Measurements from ENCODE around the gene DIDO1. TPM values are rescaled to one million over a fixed set of nuclear protein-coding genes. Genes with fewer than 3 reads are reported as not detected.

Gene DIDO1
- total RNA-seq (ENCODE audit: low replicate concordance) = 49.7 and 58.1 TPM in 2 replicates
- long read RNA-seq, transcript DIDO1-205 (6 exons, 2,833 nt) = minor isoform, 6 of 79 reads
- long read RNA-seq, transcript DIDO1-202 (6 exons, 2,707 nt) = major isoform, 31 of 79 reads
- long read RNA-seq, partial matches to known transcripts = 19 of 79 reads
- long read RNA-seq, other reads (novel, unspliced or antisense) = 23 of 79 reads

- peak within 1 kb of the TSS; percentile 93 for H3K27ac Mint-ChIP-seq
- H3K4me1 Mint-ChIP-seq (ENCODE audit: unreplicated experiment) = peaks cover 59% of the 10 kb centered on the region
- TF ChIP-seq, protein P1, sequence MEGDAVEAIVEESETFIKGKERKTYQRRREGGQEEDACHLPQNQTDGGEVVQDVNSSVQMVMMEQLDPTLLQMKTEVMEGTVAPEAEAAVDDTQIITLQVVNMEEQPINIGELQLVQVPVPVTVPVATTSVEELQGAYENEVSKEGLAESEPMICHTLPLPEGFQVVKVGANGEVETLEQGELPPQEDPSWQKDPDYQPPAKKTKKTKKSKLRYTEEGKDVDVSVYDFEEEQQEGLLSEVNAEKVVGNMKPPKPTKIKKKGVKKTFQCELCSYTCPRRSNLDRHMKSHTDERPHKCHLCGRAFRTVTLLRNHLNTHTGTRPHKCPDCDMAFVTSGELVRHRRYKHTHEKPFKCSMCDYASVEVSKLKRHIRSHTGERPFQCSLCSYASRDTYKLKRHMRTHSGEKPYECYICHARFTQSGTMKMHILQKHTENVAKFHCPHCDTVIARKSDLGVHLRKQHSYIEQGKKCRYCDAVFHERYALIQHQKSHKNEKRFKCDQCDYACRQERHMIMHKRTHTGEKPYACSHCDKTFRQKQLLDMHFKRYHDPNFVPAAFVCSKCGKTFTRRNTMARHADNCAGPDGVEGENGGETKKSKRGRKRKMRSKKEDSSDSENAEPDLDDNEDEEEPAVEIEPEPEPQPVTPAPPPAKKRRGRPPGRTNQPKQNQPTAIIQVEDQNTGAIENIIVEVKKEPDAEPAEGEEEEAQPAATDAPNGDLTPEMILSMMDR (conservative IDR thresholded peaks at IDR 0.05) = peak; percentile 79
- H3K27me3 Mint-ChIP-seq = no peaks in the 10 kb centered on the region
- peak within 1 kb of the TSS; percentile 93 for H3K4me3 Mint-ChIP-seq
- peak; percentile 92 for DNase-seq (ENCODE audit: extremely low spot score, unreplicated experiment)
- peaks cover 3% of the 10 kb centered on the region for H3K36me3 Mint-ChIP-seq
- no peaks in the 10 kb centered on the region for H3K9me3 Mint-ChIP-seq
These were observed at the start of gene DIDO1 for GRCh38 chr20:62926229-62927127. TSS of gene DIDO1 (minus strand) at chr20:62926505.

GRCh38 chr20:62975251-62975760 is 49.0 kb upstream of the DIDO1 start:
- H3K4me3 Mint-ChIP-seq = no peak overlapping the region

GRCh38 chr20:62972845-62973745 is 46.8 kb upstream of the DIDO1 start:
- Mint-ChIP-seq H3K36me3 (no peaks in the 10 kb centered on the region), H3K27me3 (peaks cover 74% of the 10 kb centered on the region), H3K9me3 (no peaks in the 10 kb centered on the region), H3K27ac (no peak overlapping the region), H3K4me1 (ENCODE audit: unreplicated experiment) (no peaks in the 10 kb centered on the region), H3K4me3 (no peak overlapping the region)
- TF ChIP-seq, protein P1 (conservative IDR thresholded peaks at IDR 0.05) = no peak
- DNase-seq (ENCODE audit: extremely low spot score, unreplicated experiment) = no peak

More at GRCh38 chr20:62975251-62975760, 49.0 kb upstream of the DIDO1 start:
- Mint-ChIP-seq H3K27ac (no peak overlapping the region), H3K36me3 (no peaks in the 10 kb centered on the region), H3K27me3 (peaks cover 85% of the 10 kb centered on the region), H3K9me3 (no peaks in the 10 kb centered on the region), H3K4me1 (ENCODE audit: unreplicated experiment) (peaks cover under 1% of the 10 kb centered on the region)
- TF ChIP-seq, protein P1 (conservative IDR thresholded peaks at IDR 0.05) = no peak
- no peak for DNase-seq (ENCODE audit: extremely low spot score, unreplicated experiment)

GRCh38 chr20:62971950-62972844 is 45.9 kb upstream of the DIDO1 start:
- Mint-ChIP-seq H3K36me3 (no peaks in the 10 kb centered on the region), H3K9me3 (no peaks in the 10 kb centered on the region), H3K4me3 (peak overlapping the region; percentile 78), H3K27ac (no peak overlapping the region), H3K4me1 (ENCODE audit: unreplicated experiment) (no peaks in the 10 kb centered on the region), H3K27me3 (peaks cover 65% of the 10 kb centered on the region)
- peak; percentile 90 for DNase-seq (ENCODE audit: extremely low spot score, unreplicated experiment)
- TF ChIP-seq, protein P1 (conservative IDR thresholded peaks at IDR 0.05) = peak; percentile 86

Measured in type B pancreatic cell (in vitro differentiated cells).